Coronary artery (tissue), 2 donors: Measurements from ENCODE around the gene CTAGE6.
"Not testable (repeated sequence)": the region's sequence is repeated elsewhere in the genome, so short reads cannot be mapped to it uniquely, and the experiment has no call there.

Source experiments
- DNase-seq: peaks from one replicate; pipeline ENCODE4 v3.0.0-alpha.2; 2017; ENCODE audit warnings: low spot score
- H3K27ac ChIP-seq, 2 donors: fragments of 200-600 bp; sonication (generic); one replicate each; pipeline ENCODE4 v1.5.1; 2016 to 2019
- H3K4me3 ChIP-seq: fragments of 200-600 bp; sonication (generic); 2 replicates; pipeline ENCODE4 v1.5.1; 2016; ENCODE audit warnings: mild to moderate bottlenecking, moderate library complexity
- TF ChIP-seq, protein P1 (sequence below): fragments of 200-600 bp; sonication (generic); IDR thresholded peaks from one replicate; pipeline ENCODE4 v1.5.1; 2019; ENCODE audit warnings: antibody characterized with exemption

CTAGE6 gene

DNA sequence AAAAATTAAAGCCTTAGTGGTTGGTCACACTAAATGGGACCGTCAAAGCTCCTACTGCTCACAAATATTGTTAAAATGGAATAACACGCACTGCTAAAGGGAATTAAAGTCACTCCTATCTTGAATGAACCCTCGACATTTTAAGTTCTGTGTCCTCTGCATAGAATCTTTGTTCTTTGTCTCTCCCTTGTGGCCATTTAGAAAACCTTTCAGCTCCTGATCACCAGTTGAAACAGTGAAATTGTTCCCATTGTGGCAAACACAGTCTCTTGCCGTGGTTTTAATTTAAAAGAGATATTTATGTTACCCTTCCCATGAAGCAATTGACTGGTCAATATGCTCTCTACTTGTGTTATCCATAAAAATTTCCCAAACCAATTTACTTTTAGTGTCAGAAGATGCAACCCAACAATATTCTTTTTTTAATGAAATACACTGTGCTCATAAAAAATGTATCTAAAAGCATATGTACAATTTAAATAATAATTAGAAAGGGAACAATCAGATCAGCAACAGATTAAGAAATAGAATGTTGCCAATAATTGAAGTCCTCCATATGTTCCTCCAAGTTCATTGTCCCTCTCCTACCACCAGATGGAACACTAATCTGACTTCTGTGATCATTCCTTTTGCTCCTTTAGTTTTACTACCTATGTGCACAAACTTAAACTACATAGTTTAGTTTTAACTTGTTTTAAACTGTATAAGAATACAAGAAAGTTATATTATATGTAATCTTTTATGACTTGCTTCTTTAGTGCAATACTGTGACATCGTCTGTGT, 20.3 kb downstream of the CTAGE6 start:
- DNase-seq, H3K4me3 ChIP-seq, H3K27ac ChIP-seq: not testable (repeated sequence)
- TF ChIP-seq, protein P1, sequence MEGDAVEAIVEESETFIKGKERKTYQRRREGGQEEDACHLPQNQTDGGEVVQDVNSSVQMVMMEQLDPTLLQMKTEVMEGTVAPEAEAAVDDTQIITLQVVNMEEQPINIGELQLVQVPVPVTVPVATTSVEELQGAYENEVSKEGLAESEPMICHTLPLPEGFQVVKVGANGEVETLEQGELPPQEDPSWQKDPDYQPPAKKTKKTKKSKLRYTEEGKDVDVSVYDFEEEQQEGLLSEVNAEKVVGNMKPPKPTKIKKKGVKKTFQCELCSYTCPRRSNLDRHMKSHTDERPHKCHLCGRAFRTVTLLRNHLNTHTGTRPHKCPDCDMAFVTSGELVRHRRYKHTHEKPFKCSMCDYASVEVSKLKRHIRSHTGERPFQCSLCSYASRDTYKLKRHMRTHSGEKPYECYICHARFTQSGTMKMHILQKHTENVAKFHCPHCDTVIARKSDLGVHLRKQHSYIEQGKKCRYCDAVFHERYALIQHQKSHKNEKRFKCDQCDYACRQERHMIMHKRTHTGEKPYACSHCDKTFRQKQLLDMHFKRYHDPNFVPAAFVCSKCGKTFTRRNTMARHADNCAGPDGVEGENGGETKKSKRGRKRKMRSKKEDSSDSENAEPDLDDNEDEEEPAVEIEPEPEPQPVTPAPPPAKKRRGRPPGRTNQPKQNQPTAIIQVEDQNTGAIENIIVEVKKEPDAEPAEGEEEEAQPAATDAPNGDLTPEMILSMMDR, result peak; percentile 34

DNA sequence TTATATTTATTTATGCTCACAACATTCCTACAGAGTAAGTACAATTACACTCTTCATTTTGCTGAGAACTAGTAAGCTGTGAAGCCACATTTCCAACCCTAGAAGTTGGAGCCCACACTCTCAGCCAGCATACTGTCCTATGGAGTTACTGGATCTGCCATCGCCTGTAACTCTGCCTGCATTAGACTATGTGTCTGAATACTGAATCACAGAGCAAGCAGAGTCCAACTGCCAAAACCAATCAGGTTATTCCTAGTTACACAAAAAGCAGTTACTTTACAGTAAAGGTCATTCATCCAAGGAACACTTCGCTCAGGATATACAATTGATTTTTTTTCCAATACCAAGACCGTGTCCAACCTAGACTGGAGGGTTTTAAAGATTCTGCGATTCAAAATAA, 21.5 kb downstream of the CTAGE6 start:
- DNase-seq, result no peak
- Histone ChIP-seq H3K27ac (no peak overlapping the region), H3K4me3 (no peak overlapping the region)
- TF ChIP-seq, protein P1, result no peak

DNA sequence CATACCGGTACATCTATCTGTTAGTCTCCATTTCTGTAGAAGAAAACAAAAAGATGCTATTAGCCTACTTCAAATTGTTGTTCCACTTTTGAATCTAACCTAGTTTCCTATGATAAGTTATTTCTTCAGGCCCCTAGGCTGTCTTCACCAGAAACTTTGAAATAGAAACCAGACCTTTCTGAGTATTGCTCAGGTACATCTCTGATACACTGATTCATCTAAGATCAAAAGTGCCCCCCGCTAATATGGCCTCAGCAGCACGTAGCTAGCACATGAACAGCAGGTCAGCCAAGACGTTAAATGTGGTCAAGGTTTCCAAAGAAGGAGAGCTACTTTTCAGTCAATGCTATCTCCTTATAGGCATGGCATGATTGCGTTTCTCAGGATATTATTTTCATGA, 23.6 kb downstream of the CTAGE6 start:
- H3K27ac ChIP-seq, result no peak overlapping the region
- TF ChIP-seq, protein P1, result no peak
- no peak overlapping the region for H3K4me3 ChIP-seq
- DNase-seq, result no peak

DNA sequence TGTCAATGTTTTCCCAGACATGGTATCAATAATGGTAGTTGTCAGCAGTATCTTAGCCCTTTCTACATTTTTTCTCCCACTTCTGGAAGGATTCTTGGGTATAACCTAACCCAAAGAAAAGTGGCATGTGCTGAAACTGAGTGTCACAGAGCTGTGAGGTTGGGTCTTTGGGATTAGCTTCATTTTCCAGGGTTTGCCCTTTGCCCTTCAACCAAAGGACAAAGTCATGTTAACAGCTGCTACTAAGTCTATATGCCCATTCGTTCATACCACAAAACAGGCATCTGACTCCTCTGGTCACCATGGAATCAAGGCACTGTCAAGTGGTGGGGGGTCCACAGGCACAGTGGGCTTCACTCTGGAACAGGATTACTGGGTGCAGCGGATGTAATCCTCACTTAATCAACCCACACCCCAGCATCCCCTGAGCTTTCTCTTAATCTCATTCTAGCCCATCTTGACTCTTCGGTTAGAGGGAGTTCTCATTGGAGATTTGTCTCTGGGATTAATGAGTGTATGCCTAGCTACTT, 29.1 kb downstream of the CTAGE6 start:
- TF ChIP-seq, protein P1, result no peak
- H3K4me3 ChIP-seq, result no peak overlapping the region
- H3K27ac ChIP-seq, result no peak overlapping the region
- DNase-seq, result no peak

DNA sequence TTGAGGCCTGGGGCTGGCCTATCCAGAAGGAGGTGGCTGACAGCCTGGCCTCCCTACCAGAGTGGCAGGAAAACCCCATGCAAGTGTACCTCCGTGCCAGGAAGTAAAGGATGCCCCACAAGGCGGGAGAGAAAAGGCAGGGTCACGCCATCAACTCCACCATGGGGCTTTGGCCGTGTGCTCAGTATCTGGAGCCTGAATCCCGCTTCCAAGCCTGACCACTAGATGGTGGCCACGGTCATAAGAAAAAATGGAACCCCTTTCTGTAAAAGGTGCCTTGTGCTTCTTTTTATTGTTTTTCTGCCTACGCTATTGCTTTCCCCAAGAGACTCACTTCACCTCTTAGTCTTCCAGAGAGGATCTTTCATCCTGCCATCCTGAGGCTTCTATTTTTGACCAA, 29.9 kb downstream of the CTAGE6 start:
- H3K4me3 ChIP-seq, H3K27ac ChIP-seq, DNase-seq: not testable (repeated sequence)

DNA sequence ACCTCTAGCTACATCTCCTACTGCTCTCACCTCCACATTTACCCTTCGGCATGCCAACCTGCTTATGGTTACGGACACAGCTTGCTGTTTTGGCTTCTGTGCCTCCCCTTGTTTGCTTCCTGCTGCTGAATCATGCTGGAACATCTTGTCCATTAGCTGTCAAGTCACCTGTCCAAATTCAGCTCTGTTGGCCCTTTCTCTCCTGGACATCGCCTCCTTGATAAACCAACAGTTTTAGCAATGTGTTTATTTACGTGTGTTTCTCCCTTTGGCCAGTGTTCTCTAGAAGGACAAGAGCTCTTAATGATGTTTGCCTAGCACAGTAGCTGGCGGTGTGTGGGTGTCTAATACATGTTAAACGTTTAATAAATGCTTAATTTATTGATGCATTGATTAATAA, 31.4 kb downstream of the CTAGE6 start:
- H3K4me3 ChIP-seq, result not testable (repeated sequence)

DNA sequence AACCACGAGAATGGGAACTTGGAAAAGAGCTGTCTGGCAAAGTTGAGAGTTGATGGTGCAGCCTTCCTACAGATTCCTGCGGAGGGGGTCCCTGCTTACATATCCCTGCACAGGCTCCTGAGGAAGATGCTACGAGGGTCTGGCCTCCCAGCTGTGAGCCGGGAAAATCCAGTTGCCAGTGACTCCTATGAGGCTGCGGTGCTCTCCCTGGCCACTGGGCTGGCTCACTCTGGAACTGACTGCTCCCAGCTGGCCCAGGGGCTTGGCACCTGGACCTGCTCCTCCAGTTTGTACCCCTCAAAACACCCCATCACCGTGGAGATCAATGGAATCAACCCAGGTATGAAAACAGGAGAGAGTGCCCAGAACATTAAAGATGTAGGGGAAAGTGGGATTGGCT, 37.2 kb downstream of the CTAGE6 start:
- not testable (repeated sequence) for H3K4me3 ChIP-seq, DNase-seq, H3K27ac ChIP-seq

More for the DNA sequence above, 31.4 kb downstream of the CTAGE6 start:
- not testable (repeated sequence) for H3K27ac ChIP-seq, DNase-seq

DNA sequence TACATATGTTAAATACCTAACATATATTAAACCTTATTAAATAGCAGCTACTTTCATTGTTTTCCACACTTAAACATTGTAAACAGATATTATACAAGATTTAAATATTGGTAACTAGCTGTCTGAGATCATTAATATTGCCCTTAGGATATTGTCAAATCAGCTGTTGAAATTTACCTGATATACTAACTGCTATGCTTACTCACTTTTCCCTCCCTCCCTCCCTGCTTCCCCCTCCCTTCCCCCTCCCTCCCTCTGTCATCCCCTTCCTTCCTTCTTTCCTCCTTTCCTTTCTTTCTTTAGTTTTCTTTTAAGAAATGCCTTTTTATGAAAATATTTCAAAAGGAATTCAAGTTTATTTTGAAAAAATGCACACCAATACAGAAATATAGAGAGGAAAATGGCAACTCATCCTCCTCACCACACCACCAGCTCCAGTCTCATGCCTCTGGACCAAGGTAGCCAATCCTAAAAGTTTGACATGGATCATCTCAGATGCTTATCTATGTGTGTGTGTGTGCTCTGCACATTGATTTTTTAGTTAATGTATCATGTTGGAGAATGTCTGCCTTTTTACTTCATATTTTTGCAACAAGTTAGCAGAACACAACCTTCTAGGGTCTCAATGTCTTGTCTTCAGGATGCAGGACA, 41.8 kb downstream of the CTAGE6 start:
- H3K27ac ChIP-seq, H3K4me3 ChIP-seq, DNase-seq: not testable (repeated sequence)

DNA sequence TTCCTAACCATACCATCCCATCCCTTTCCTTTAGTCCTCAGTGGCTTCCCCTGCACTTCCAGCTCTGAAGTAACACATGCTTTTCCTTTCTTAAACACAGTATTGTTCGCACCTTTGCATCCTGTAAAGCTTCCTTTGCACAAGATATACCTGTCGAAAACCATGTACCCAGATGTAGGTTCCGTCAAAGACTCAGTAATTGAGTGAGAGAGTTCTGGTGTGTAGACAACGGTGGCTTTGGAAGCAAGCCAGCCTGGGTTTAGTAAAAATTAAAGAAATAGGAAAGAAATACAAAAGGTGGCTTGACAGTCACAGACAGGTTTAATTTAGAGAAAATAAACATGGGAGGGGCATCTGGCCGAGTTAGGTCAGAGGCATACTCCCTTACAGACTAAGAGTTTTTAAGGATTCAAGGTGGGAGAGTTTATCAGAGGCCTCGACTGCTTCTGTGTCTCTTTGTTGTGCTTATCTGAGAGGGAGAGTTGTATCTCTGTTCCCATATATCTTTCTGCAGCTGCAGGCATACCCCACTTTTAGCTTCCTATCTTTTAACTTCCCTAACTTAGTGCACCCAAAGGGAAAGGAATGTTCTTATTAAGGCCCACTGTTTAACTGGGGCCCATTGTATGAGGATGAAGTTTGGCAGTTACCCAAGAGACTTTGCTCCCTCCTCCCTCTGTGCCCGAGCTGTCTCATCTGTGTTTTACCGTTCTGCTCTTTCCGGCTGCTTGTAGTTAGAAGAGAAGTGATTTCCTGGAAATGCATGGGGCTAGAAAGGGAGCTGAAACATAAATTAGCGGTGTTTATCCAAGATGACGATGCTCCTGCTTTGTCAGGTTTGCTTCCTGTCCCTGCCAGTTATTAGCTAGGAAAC, 42.7 kb downstream of the CTAGE6 start:
- DNase-seq, H3K27ac ChIP-seq, H3K4me3 ChIP-seq: not testable (repeated sequence)

DNA sequence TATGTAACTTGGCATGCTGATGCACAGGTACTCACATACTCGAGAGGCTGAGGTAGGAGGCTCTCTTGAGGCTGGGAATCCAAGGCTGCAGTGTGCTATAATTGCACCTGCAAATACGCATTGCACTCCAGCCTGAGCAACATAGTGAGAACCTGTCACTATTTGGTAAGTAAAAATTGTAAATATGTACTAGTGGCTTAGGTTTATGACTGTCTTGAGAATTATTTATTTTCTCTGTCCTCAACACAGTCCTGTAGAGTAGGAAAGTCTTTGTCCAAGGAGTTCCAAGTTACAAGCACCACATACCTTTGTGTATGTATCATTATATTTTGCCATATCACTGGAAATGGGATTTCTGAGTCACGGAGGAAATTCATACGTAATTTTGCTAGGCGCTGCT, 45.1 kb downstream of the CTAGE6 start:
- H3K4me3 ChIP-seq, H3K27ac ChIP-seq, DNase-seq: not testable (repeated sequence)

DNA sequence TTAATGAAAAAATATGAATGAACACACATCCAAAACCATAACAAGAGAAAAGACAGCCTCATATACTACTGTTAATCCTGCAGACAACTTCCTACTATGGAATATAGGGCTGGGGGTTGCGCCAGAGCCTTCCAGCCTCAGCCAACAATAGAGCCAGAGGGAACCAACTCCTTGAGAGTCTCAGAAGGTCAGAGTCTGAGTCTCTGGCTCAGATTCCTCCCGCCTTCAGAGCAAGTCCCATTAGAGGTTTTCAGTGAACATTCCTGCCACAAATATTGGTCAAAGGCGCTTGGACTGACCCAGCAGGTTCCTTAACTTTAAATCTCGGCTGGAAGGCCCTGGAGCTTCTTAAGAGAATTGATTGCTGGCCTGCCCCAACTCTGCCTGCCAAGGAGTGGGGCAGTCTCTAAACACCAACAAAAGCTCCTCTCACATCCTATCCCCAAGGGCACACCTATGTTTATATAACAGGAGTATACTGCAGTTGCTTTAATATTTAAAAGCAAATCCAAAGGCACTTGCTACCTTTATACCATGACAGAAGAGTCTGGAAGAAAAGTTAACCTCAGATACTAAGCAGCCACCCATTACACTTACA, 45.7 kb downstream of the CTAGE6 start:
- not testable (repeated sequence) for H3K4me3 ChIP-seq, H3K27ac ChIP-seq, DNase-seq

DNA sequence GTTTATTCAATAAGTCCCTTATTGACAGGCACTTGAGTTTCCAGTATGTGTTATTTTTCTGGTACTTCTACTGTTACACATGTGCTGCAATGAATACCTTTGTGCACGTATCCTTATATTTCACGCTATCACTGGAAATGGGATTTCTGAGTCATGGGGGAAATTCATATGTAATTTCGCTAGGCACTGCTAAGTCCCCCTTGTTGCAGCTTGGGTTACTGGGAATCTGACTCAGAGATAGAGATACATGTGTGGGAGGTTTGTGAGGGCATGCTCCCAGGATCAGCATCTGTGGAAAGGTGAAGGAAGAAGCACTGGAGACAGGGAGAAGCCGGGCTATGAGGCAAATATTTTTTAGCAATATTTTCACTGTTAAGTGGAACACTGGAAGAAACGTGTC, 47.6 kb downstream of the CTAGE6 start:
- not testable (repeated sequence) for DNase-seq, H3K27ac ChIP-seq, H3K4me3 ChIP-seq
